C4-2B (cell line): ENCODE measurements around the gene PREX1.

Experiments used
- ZFX ChIP-seq: fragments of 450-650 bp; IDR thresholded peaks from 2 replicates; pipeline ENCODE4 v1.6.1; 2017
- TF ChIP-seq, protein P1 (sequence below): fragments of 450-650 bp; conservative IDR thresholded peaks from 2 replicates; pipeline ENCODE4 v1.5.1; 2017; ENCODE audit warnings: mild to moderate bottlenecking

DNA sequence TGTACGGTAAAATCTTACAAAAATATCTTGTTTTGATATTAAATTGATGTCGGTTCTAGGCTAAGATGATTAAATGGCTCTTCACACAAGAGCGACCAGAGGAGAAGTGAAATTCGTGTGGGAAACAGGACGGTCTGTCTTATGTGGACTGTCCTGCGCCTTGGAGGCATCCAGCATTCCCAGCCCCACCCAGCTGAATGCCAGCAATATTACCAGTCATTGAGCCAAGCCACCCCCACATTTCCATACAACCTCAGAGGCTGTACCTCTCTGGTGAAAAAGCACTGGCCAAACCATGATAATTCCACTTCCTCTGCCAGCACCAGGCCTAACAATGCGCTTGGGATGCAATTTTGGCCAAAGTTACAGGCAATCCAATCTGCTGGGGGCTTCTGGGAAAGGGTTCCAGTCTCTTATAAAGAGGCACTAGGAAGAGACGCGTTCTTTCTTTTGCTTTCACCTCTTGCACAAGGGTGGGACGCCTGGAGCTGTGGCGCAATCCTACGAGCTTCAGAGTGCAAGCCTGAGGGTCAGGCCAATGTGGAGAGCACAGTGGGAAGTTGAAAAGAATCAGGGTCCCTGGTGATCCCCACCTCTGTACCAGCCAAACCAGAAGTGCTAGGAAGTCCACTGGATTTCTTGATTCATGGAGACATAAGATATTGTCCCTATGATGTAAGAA, 213.1 kb downstream of the PREX1 start:
- TF ChIP-seq, protein P1, sequence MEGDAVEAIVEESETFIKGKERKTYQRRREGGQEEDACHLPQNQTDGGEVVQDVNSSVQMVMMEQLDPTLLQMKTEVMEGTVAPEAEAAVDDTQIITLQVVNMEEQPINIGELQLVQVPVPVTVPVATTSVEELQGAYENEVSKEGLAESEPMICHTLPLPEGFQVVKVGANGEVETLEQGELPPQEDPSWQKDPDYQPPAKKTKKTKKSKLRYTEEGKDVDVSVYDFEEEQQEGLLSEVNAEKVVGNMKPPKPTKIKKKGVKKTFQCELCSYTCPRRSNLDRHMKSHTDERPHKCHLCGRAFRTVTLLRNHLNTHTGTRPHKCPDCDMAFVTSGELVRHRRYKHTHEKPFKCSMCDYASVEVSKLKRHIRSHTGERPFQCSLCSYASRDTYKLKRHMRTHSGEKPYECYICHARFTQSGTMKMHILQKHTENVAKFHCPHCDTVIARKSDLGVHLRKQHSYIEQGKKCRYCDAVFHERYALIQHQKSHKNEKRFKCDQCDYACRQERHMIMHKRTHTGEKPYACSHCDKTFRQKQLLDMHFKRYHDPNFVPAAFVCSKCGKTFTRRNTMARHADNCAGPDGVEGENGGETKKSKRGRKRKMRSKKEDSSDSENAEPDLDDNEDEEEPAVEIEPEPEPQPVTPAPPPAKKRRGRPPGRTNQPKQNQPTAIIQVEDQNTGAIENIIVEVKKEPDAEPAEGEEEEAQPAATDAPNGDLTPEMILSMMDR, result no peak
- TF ChIP-seq ZFX, result no peak
